ENCODE measurements around the gene RALGAPA1.
A peak's percentile ranks its signal among the peaks of the same experiment; 100 is the strongest.

RALGAPA1 gene

GRCh38 chr14:35553808-35554207 lies 255.3 kb downstream of the RALGAPA1 start:
- DNase-seq (ENCODE audit: low read depth): no peak
- TF ChIP-seq, protein P1, sequence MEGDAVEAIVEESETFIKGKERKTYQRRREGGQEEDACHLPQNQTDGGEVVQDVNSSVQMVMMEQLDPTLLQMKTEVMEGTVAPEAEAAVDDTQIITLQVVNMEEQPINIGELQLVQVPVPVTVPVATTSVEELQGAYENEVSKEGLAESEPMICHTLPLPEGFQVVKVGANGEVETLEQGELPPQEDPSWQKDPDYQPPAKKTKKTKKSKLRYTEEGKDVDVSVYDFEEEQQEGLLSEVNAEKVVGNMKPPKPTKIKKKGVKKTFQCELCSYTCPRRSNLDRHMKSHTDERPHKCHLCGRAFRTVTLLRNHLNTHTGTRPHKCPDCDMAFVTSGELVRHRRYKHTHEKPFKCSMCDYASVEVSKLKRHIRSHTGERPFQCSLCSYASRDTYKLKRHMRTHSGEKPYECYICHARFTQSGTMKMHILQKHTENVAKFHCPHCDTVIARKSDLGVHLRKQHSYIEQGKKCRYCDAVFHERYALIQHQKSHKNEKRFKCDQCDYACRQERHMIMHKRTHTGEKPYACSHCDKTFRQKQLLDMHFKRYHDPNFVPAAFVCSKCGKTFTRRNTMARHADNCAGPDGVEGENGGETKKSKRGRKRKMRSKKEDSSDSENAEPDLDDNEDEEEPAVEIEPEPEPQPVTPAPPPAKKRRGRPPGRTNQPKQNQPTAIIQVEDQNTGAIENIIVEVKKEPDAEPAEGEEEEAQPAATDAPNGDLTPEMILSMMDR (conservative IDR thresholded peaks at IDR 0.05; ENCODE audit: low read depth, low read length): no peak
- no peak overlapping the region for H3K4me3 ChIP-seq (ENCODE audit: low read length)

DNA sequence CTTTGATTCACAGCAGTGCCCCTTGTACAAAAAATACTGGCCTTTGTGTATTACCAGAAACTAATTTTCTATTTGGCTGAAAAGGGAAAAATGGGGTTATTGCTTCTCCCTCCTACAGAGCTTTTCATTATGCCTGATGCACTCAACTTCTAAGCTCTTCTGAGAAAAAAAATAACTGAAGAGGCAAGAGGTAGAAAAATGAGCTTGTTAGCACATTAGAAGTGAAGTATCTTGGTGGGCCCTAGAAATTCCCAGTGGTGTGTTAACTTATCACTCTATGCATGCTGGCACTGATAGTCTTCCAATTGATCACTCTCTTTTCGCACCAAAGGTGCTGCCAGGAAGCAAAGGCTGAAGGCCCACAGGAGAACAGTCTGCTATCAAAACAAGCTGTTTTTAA lies 258.0 kb downstream of the RALGAPA1 start:
- no peak overlapping the region for H3K4me3 ChIP-seq (ENCODE audit: low read length)
- TF ChIP-seq, protein P1 (conservative IDR thresholded peaks at IDR 0.05; ENCODE audit: low read depth, low read length): no peak
- no peak for DNase-seq (ENCODE audit: low read depth)

GRCh38 chr14:35549551-35549950 lies 259.5 kb downstream of the RALGAPA1 start:
- DNase-seq (ENCODE audit: low read depth): no peak
- H3K4me3 ChIP-seq (ENCODE audit: low read length): no peak overlapping the region
- TF ChIP-seq, protein P1 (conservative IDR thresholded peaks at IDR 0.05; ENCODE audit: low read depth, low read length): no peak

DNA sequence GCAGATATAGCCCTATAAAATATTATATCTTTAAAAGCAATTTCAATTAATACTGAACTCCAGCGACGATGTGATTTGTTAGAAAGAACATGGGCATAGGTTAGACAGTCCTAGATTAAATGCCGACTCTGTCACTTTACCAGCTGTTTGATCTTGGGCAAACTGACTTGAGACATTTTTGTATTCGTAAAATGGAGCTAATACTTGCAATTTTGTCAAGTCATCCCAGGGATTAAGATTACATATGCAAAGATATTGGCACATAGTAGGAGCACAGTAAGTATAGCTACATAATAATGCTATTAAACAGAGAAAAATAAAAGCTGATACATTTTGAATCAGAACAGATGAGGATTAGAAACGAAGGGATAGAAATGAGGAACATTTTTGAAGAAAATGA lies 266.1 kb downstream of the RALGAPA1 start:
- no peak for DNase-seq (ENCODE audit: low read depth)
- H3K4me3 ChIP-seq (ENCODE audit: low read length): no peak overlapping the region
- TF ChIP-seq, protein P1 (conservative IDR thresholded peaks at IDR 0.05; ENCODE audit: low read depth, low read length): no peak

GRCh38 chr14:35539969-35540368 lies 269.1 kb downstream of the RALGAPA1 start:
- TF ChIP-seq, protein P1 (conservative IDR thresholded peaks at IDR 0.05; ENCODE audit: low read depth, low read length): no peak
- no peak overlapping the region for H3K4me3 ChIP-seq (ENCODE audit: low read length)
- DNase-seq (ENCODE audit: low read depth): no peak

DNA sequence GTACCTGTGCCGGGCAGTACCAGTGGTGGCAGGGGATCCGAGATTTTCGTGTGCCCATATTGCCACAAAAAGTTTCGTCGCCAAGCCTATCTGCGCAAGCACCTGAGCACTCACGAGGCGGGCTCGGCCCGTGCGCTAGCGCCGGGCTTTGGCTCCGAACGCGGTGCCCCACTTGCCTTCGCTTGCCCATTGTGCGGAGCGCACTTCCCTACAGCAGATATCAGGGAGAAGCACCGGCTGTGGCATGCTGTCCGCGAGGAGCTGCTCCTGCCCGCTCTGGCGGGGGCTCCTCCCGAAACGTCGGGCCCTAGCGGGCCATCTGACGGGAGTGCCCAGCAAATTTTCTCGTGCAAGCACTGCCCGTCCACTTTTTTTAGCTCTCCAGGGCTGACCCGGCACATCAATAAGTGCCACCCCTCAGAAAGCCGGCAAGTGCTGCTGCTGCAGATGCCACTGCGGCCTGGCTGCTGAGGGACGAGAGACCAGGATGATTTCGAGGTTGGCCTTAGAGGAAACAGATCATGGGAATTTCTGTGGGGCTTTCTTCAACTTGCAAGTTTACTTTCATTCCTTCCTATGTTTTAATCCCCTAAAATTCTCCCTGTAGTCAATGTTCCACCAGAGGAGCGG lies 273.5 kb downstream of the RALGAPA1 start:
- H3K4me3 ChIP-seq (ENCODE audit: low read length): peak overlapping the region; percentile 46
- TF ChIP-seq, protein P1 (conservative IDR thresholded peaks at IDR 0.05; ENCODE audit: low read depth, low read length): no peak
- no peak for DNase-seq (ENCODE audit: low read depth)

GRCh38 chr14:35534873-35535482 lies 274.1 kb downstream of the RALGAPA1 start:
- TF ChIP-seq, protein P1 (conservative IDR thresholded peaks at IDR 0.05; ENCODE audit: low read depth, low read length): no peak
- DNase-seq (ENCODE audit: low read depth): peak; percentile 25
- peak overlapping the region; percentile 46 for H3K4me3 ChIP-seq (ENCODE audit: low read length)

Data from retinal pigment epithelial cell (primary cell).